ENCODE data around the gene ATG16L1.

ATG16L1 gene

GRCh38 chr2:233218836-233219235 lies 32.6 kb upstream of the ATG16L1 start:
- H3K27ac ChIP-seq, result no peak overlapping the region
- TF ChIP-seq CTCF (conservative IDR thresholded peaks at IDR 0.05), result no peak

GRCh38 chr2:233219848-233220247 lies 31.6 kb upstream of the ATG16L1 start:
- no peak overlapping the region for H3K27ac ChIP-seq
- TF ChIP-seq CTCF (conservative IDR thresholded peaks at IDR 0.05), result no peak

GRCh38 chr2:233221378-233222063 lies 30.0 kb upstream of the ATG16L1 start:
- TF ChIP-seq CTCF (conservative IDR thresholded peaks at IDR 0.05), result no peak
- no peak overlapping the region for H3K27ac ChIP-seq

GRCh38 chr2:233223059-233223894 lies 28.2 kb upstream of the ATG16L1 start:
- H3K27ac ChIP-seq, result no peak overlapping the region
- no peak for TF ChIP-seq CTCF (conservative IDR thresholded peaks at IDR 0.05)

GRCh38 chr2:233225230-233226068 lies 26.0 kb upstream of the ATG16L1 start:
- H3K27ac ChIP-seq, result no peak overlapping the region
- TF ChIP-seq CTCF (conservative IDR thresholded peaks at IDR 0.05), result no peak

- H3K27ac ChIP-seq, result no peak overlapping the region
Observed at GRCh38 chr2:233226511-233227031, 24.9 kb upstream of the ATG16L1 start.

More at GRCh38 chr2:233226511-233227031, 24.9 kb upstream of the ATG16L1 start:
- no peak for TF ChIP-seq CTCF (conservative IDR thresholded peaks at IDR 0.05)
